ENCODE data around the gene SRXN1.

- TF ChIP-seq CTCF (IDR thresholded peaks at IDR 0.05; ENCODE audit: low read length) (no peak), EZH2 (IDR thresholded peaks at IDR 0.05; ENCODE audit: borderline replicate concordance, low read length) (no peak)
These were observed 54.7 kb downstream of the SRXN1 start for GRCh38 chr20:598133-598850.

Measured in OCI-LY1 (cell line).